ENCODE data around the gene DOK3. TPM values are rescaled to one million over a fixed set of nuclear protein-coding genes. Genes with fewer than 3 reads are reported as not detected.
A peak's percentile ranks its signal among the peaks of the same experiment; 100 is the strongest.

The DOK3 gene
- total and polyA plus RNA-seq, 4 donors, result 3.4 to 15.8 (median 8.9) TPM

- Histone ChIP-seq H3K9me3 (ENCODE audit: control insufficient read depth, insufficient read depth, low read length) (no peaks in the 10 kb centered on the region), H3K27me3 (ENCODE audit: control insufficient read depth, insufficient read depth, low read length) (no peaks in the 10 kb centered on the region), H3K4me3 (ENCODE audit: low read depth, low read length) (peak overlapping the region; percentile 67), H3K36me3 (ENCODE audit: control insufficient read depth, insufficient read depth, low read length) (peaks cover 58% of the 10 kb centered on the region), H3K4me1 (ENCODE audit: control insufficient read depth, insufficient read depth, low read length) (peaks cover 54% of the 10 kb centered on the region), H3K27ac (ENCODE audit: low read depth, low read length) (no peak overlapping the region)
- peak in 1 of 6 donors; percentile 43 for DNase-seq (ENCODE audit: low read depth in 4 of 6, low spot score in 6 of 6)
- WGBS (ENCODE audit: insufficient coverage), result 27% methylated on average over 12 of the region's 14 CpGs
These were observed 37.8 kb downstream of the DOK3 start for GRCh38 chr5:177471610-177472356.

DNA sequence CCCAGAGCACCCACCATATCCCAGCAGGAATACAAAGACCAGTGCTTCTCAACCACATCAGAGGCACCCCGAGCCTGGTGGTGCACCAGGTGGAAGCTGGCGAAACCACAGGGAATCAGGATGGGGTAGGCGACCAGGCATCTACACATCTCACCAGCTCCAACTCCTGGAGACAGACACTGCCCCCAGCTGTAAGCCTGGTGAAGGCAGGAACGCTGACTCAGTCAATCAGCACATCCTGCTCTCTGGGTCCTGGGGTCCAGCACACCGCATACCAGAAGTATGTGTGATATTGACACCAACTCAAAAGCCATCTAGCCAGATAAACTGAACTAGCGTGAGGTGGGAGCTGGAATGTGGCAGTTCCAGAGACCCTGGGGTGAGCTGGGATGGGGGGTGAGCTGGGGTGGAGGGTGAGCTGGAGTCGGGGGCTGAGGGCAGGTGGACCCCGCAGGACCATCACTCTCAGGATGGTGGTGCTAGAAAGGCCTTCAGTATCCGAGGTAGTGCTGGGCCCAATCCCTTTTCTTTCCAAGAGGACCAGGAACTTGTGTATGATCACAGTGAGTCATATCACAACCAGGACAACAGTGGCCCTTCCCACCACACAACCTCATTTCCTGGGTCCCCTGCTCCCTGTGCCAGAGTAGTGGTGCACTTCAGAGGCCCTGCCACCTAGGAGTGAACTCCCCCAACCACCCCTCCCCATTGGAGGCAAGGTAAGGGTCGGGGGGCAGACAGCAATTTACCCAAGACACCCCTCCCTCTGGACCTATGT, 38.7 kb downstream of the DOK3 start:
- Histone ChIP-seq H3K27me3 (ENCODE audit: control insufficient read depth, insufficient read depth, low read length) (no peaks in the 10 kb centered on the region), H3K36me3 (ENCODE audit: control insufficient read depth, insufficient read depth, low read length) (peaks cover 66% of the 10 kb centered on the region), H3K27ac (ENCODE audit: low read depth, low read length) (no peak overlapping the region), H3K4me3 (ENCODE audit: low read depth, low read length) (no peak overlapping the region), H3K4me1 (ENCODE audit: control insufficient read depth, insufficient read depth, low read length) (peaks cover 54% of the 10 kb centered on the region), H3K9me3 (ENCODE audit: control insufficient read depth, insufficient read depth, low read length) (no peaks in the 10 kb centered on the region)
- WGBS (ENCODE audit: insufficient coverage), result 76% methylated on average over 7 of the region's 10 CpGs
- no peak for DNase-seq (ENCODE audit: low read depth in 4 of 6, low spot score in 6 of 6)

- H3K27ac ChIP-seq (ENCODE audit: low read depth, low read length), result peak overlapping the region; percentile 62
- H3K4me1 ChIP-seq (ENCODE audit: control insufficient read depth, insufficient read depth, low read length), result peaks cover 54% of the 10 kb centered on the region
- no peak for DNase-seq (ENCODE audit: low read depth in 4 of 6, low spot score in 6 of 6)
- peaks cover 76% of the 10 kb centered on the region for H3K36me3 ChIP-seq (ENCODE audit: control insufficient read depth, insufficient read depth, low read length)
- no peaks in the 10 kb centered on the region for H3K9me3 ChIP-seq (ENCODE audit: control insufficient read depth, insufficient read depth, low read length)
- H3K27me3 ChIP-seq (ENCODE audit: control insufficient read depth, insufficient read depth, low read length), result no peaks in the 10 kb centered on the region
- no peak overlapping the region for H3K4me3 ChIP-seq (ENCODE audit: low read depth, low read length)
- 31% methylated on average over 5 of the region's 8 CpGs for WGBS (ENCODE audit: insufficient coverage)
These were observed 39.7 kb downstream of the DOK3 start for GRCh38 chr5:177469750-177470525.

GRCh38 chr5:177468685-177469628, 40.7 kb downstream of the DOK3 start:
- Histone ChIP-seq H3K36me3 (ENCODE audit: control insufficient read depth, insufficient read depth, low read length) (peaks cover 78% of the 10 kb centered on the region), H3K27ac (ENCODE audit: low read depth, low read length) (peak overlapping the region; percentile 62), H3K9me3 (ENCODE audit: control insufficient read depth, insufficient read depth, low read length) (no peaks in the 10 kb centered on the region), H3K4me1 (ENCODE audit: control insufficient read depth, insufficient read depth, low read length) (peaks cover 48% of the 10 kb centered on the region), H3K4me3 (ENCODE audit: low read depth, low read length) (no peak overlapping the region), H3K27me3 (ENCODE audit: control insufficient read depth, insufficient read depth, low read length) (no peaks in the 10 kb centered on the region)
- peak in 2 of 6 donors; percentile 88 to 90 for DNase-seq (ENCODE audit: low read depth in 4 of 6, low spot score in 6 of 6)
- WGBS (ENCODE audit: insufficient coverage), result 15% methylated on average over 17 of the region's 25 CpGs

DNA sequence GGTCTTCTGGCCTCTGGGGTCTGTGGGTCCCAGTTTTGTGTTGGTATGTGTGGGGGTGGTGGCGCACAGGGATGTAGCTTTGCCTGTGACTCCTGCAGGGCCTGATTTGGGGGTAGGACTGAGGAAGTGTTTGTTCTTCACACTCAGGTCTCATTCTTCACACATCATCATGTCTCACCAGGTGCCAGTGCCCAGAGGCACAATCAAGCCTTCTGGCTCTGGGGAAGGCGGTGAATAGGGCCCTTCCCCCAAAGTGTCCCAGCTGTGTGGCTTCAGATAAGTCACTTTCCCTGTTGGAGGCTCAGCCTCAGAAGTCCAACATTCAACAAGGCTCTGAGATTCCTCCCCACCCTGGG, 41.3 kb downstream of the DOK3 start:
- 75% methylated on average over 1 of the region's 2 CpGs for WGBS (ENCODE audit: insufficient coverage)
- H3K27ac ChIP-seq (ENCODE audit: low read depth, low read length), result no peak overlapping the region
- DNase-seq (ENCODE audit: low read depth in 4 of 6, low spot score in 6 of 6), result no peak
- no peak overlapping the region for H3K4me3 ChIP-seq (ENCODE audit: low read depth, low read length)
- peaks cover 83% of the 10 kb centered on the region for H3K36me3 ChIP-seq (ENCODE audit: control insufficient read depth, insufficient read depth, low read length)
- H3K4me1 ChIP-seq (ENCODE audit: control insufficient read depth, insufficient read depth, low read length), result peaks cover 47% of the 10 kb centered on the region
- H3K9me3 ChIP-seq (ENCODE audit: control insufficient read depth, insufficient read depth, low read length), result no peaks in the 10 kb centered on the region
- H3K27me3 ChIP-seq (ENCODE audit: control insufficient read depth, insufficient read depth, low read length), result no peaks in the 10 kb centered on the region

DNA sequence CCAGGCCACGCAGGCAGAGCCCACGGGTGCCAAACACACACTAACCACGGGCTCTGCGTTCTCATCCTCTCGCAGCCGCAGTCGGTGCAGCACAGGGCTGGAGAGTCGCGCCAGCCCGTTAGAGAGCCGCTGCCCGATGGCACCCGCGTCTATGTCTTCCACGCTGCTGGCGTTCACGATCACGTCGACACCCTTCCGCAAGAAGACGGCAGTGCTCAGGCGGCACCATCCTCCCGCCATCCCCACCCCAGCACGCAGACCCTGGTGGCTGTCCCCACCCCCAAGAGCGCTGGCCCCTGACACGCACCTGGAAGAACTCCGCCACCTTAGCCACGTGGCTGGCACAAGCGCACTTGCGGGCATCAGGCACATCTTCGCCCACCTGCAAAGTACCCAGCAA, 42.2 kb downstream of the DOK3 start:
- Histone ChIP-seq H3K4me1 (ENCODE audit: control insufficient read depth, insufficient read depth, low read length) (peaks cover 45% of the 10 kb centered on the region), H3K27ac (ENCODE audit: low read depth, low read length) (no peak overlapping the region), H3K36me3 (ENCODE audit: control insufficient read depth, insufficient read depth, low read length) (peaks cover 89% of the 10 kb centered on the region), H3K27me3 (ENCODE audit: control insufficient read depth, insufficient read depth, low read length) (no peaks in the 10 kb centered on the region), H3K4me3 (ENCODE audit: low read depth, low read length) (no peak overlapping the region), H3K9me3 (ENCODE audit: control insufficient read depth, insufficient read depth, low read length) (no peaks in the 10 kb centered on the region)
- no peak for DNase-seq (ENCODE audit: low read depth in 4 of 6, low spot score in 6 of 6)
- WGBS (ENCODE audit: insufficient coverage), result 96% methylated on average over 30 of the region's 31 CpGs

- no peaks in the 10 kb centered on the region for H3K9me3 ChIP-seq (ENCODE audit: control insufficient read depth, insufficient read depth, low read length)
- H3K4me3 ChIP-seq (ENCODE audit: low read depth, low read length), result no peak overlapping the region
- no peaks in the 10 kb centered on the region for H3K27me3 ChIP-seq (ENCODE audit: control insufficient read depth, insufficient read depth, low read length)
- no peak overlapping the region for H3K27ac ChIP-seq (ENCODE audit: low read depth, low read length)
- no peak for DNase-seq (ENCODE audit: low read depth in 4 of 6, low spot score in 6 of 6)
- peaks cover 43% of the 10 kb centered on the region for H3K4me1 ChIP-seq (ENCODE audit: control insufficient read depth, insufficient read depth, low read length)
- 96% methylated on average over 25 of the region's 25 CpGs for WGBS (ENCODE audit: insufficient coverage)
- peaks cover 89% of the 10 kb centered on the region for H3K36me3 ChIP-seq (ENCODE audit: control insufficient read depth, insufficient read depth, low read length)
These were observed 42.8 kb downstream of the DOK3 start for GRCh38 chr5:177466861-177467260.

DNA sequence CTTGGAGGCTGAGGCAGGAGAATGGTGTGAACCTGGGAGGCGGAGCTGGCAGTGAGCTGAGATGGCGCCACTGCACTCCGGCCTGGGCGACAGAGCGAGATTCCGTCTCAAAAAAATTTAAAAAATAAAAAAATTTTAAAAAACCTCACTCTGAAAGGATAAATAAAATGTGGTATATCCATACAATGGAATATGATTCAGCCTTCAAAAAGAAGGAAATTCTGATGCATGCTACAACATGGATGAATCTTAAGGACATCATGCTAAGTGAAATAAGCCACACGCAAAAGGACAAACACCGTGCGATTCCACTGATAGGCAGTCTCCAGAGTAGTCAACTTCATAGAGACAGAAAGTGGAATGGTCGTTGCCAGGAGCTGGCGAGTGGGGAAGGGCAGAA, 44.6 kb downstream of the DOK3 start:
- DNase-seq (ENCODE audit: low read depth in 4 of 6, low spot score in 6 of 6), result no peak
- Histone ChIP-seq H3K27me3 (ENCODE audit: control insufficient read depth, insufficient read depth, low read length) (no peaks in the 10 kb centered on the region), H3K9me3 (ENCODE audit: control insufficient read depth, insufficient read depth, low read length) (no peaks in the 10 kb centered on the region), H3K27ac (ENCODE audit: low read depth, low read length) (no peak overlapping the region), H3K4me1 (ENCODE audit: control insufficient read depth, insufficient read depth, low read length) (peaks cover 27% of the 10 kb centered on the region), H3K36me3 (ENCODE audit: control insufficient read depth, insufficient read depth, low read length) (peaks cover 89% of the 10 kb centered on the region), H3K4me3 (ENCODE audit: low read depth, low read length) (no peak overlapping the region)
- 81% methylated on average over 6 of the region's 11 CpGs for WGBS (ENCODE audit: insufficient coverage)

Measured in spinal cord (tissue), 10 donors.